Mesenchymal stem cell (in vitro differentiated cells and primary cell): ENCODE data around the gene SPOCD1.

Experiments used
- DNase-seq: peaks from one replicate; pipeline ENCODE4 v3.0.0-alpha.2; 2013
- H2AFZ ChIP-seq: one replicate; pipeline ENCODE4 v1.6.1; 2013; ENCODE audit warnings: low read depth, mild to moderate bottlenecking, control low read depth, inconsistent platforms, low read length, moderate library complexity
- H2AK5ac ChIP-seq: 2 replicates; pipeline ENCODE4 v1.6.1; 2013; ENCODE audit warnings: low read length, moderate library complexity, mild to moderate bottlenecking, inconsistent platforms; ENCODE audit not compliant: severe bottlenecking
- H2BK120ac ChIP-seq: one replicate; pipeline ENCODE4 v1.6.1; 2013; ENCODE audit warnings: low read depth, mild to moderate bottlenecking, inconsistent platforms, low read length, moderate library complexity
- H2BK12ac ChIP-seq, 2 experiments: one replicate each; pipeline ENCODE4 v1.6.1; 2013; ENCODE audit warnings: inconsistent platforms in 2 of 2, low read length in 2 of 2, mild to moderate bottlenecking in 2 of 2, moderate library complexity in 2 of 2, control low read depth in 1 of 2
- H2BK15ac ChIP-seq: one replicate; pipeline ENCODE4 v1.6.1; 2013; ENCODE audit warnings: mild to moderate bottlenecking, low read depth, inconsistent platforms; ENCODE audit not compliant: poor library complexity, severe bottlenecking
- H2BK5ac ChIP-seq: 2 replicates; pipeline ENCODE4 v1.6.1; 2013; ENCODE audit warnings: low read depth, mild to moderate bottlenecking, low read length, control low read depth, inconsistent platforms; ENCODE audit not compliant: poor library complexity, severe bottlenecking
- H3K14ac ChIP-seq, 2 experiments: one replicate each; pipeline ENCODE4 v1.6.1; 2013; ENCODE audit warnings: inconsistent platforms in 2 of 2, low read length in 2 of 2, control low read depth in 1 of 2, mild to moderate bottlenecking in 1 of 2, moderate library complexity in 1 of 2
- H3K18ac ChIP-seq, 2 experiments: one replicate each; pipeline ENCODE4 v1.6.1; 2013; ENCODE audit warnings: inconsistent platforms in 2 of 2, low read length in 2 of 2, control low read depth in 1 of 2, low read depth in 1 of 2, mild to moderate bottlenecking in 1 of 2
- H3K23ac ChIP-seq, 2 experiments: one replicate each; pipeline ENCODE4 v1.6.1; 2013; ENCODE audit warnings: inconsistent platforms in 2 of 2, low read length in 2 of 2, mild to moderate bottlenecking in 2 of 2, moderate library complexity in 2 of 2, control low read depth in 1 of 2
- H3K27ac ChIP-seq: 2 replicates; pipeline ENCODE4 v1.5.1; 2013; ENCODE audit warnings: mild to moderate bottlenecking, moderate library complexity, low read length, control low read depth, inconsistent platforms; ENCODE audit not compliant: poor library complexity, severe bottlenecking
- H3K27me3 ChIP-seq, 2 experiments: 2 replicates each; pipeline versions ENCODE4 v1.6.1 to v1.7.0; 2013; ENCODE audit warnings: low read length in 2 of 2, mild to moderate bottlenecking in 2 of 2, moderate library complexity in 2 of 2, control low read depth in 1 of 2, inconsistent platforms in 1 of 2; ENCODE audit not compliant: control insufficient read depth in 1 of 2, insufficient read depth in 1 of 2
- H3K36me3 ChIP-seq, 2 experiments: 2 replicates each; pipeline versions ENCODE4 v1.6.1 to v1.7.0; 2013; ENCODE audit warnings: low read length in 2 of 2, control low read depth in 1 of 2, inconsistent platforms in 1 of 2, low read depth in 1 of 2, mild to moderate bottlenecking in 1 of 2; ENCODE audit not compliant: insufficient read depth in 2 of 2, control insufficient read depth in 1 of 2
- H3K4ac ChIP-seq, 2 experiments: one replicate each; pipeline ENCODE4 v1.6.1; 2013; ENCODE audit warnings: inconsistent platforms in 2 of 2, low read length in 2 of 2, mild to moderate bottlenecking in 2 of 2, moderate library complexity in 2 of 2, control low read depth in 1 of 2, low read depth in 1 of 2
- H3K4me1 ChIP-seq: 2 replicates; pipeline ENCODE4 v1.6.1; 2013; ENCODE audit warnings: low read depth, low read length, control low read depth; ENCODE audit not compliant: control insufficient read depth, insufficient read depth
- H3K4me2 ChIP-seq: 2 replicates; pipeline ENCODE4 v1.6.1; 2013; ENCODE audit warnings: low read length, mild to moderate bottlenecking, inconsistent platforms; ENCODE audit not compliant: poor library complexity, severe bottlenecking
- H3K4me3 ChIP-seq, 2 experiments: 2 replicates each; pipeline versions ENCODE4 v1.5.1 to v1.7.0; 2013; ENCODE audit warnings: low read length in 2 of 2, mild to moderate bottlenecking in 2 of 2, control low read depth in 1 of 2, low read depth in 1 of 2; ENCODE audit not compliant: insufficient read depth in 1 of 2
- H3K79me1 ChIP-seq: replicated peaks from 2 replicates; pipeline ENCODE4 v1.6.1; 2013; ENCODE audit warnings: mild to moderate bottlenecking, control low read depth, low read length, inconsistent platforms; ENCODE audit not compliant: poor library complexity, severe bottlenecking
- H3K9ac ChIP-seq: 2 replicates; pipeline ENCODE4 v1.7.0; 2013; ENCODE audit warnings: mild to moderate bottlenecking, low read length, moderate library complexity
- H3K9me3 ChIP-seq: 2 replicates; pipeline ENCODE4 v1.7.0; 2013; ENCODE audit warnings: mild to moderate bottlenecking, low read length; ENCODE audit not compliant: control insufficient read depth
- H4K8ac ChIP-seq: one replicate; pipeline ENCODE4 v1.6.1; 2013; ENCODE audit warnings: inconsistent platforms, mild to moderate bottlenecking, low read length, moderate library complexity
- H4K91ac ChIP-seq: one replicate; pipeline ENCODE4 v1.6.1; 2013; ENCODE audit warnings: mild to moderate bottlenecking, low read length, inconsistent platforms
- WGBS: methylation state at CpG from one replicate; pipeline ENCODE4 v1.1.7; 2013; ENCODE audit warnings: mixed read lengths; 5-methylcytosine and 5-hydroxymethylcytosine counted together

The SPOCD1 gene

GRCh38 chr1:31762323-31762722 lies 53.5 kb downstream of the SPOCD1 start:
- peak overlapping the region; percentile 62 for H2AK5ac ChIP-seq
- WGBS: 45% methylated on average over 7 of the region's 7 CpGs
- no peak overlapping the region for H2BK5ac ChIP-seq
- H4K8ac ChIP-seq: no peak overlapping the region
- no peak overlapping the region for H3K27ac ChIP-seq
- H2BK15ac ChIP-seq: no peak overlapping the region
- no peaks in the 10 kb centered on the region for H3K36me3 ChIP-seq
- H3K18ac ChIP-seq: peak overlapping the region; percentile 19 to 67
- H2AFZ ChIP-seq: no peak overlapping the region
- H3K4ac ChIP-seq: no peak overlapping the region
- no peak overlapping the region for H2BK120ac ChIP-seq
- peak overlapping the region; percentile 94 for H3K4me2 ChIP-seq
- no peak overlapping the region for H3K14ac ChIP-seq
- peaks cover 17 to 18% of the 10 kb centered on the region in 2 experiments for H3K27me3 ChIP-seq
- peak overlapping the region; percentile 11 for H3K9ac ChIP-seq
- H3K4me3 ChIP-seq: peak overlapping the region in 1 of 2 experiments; percentile 81
- H4K91ac ChIP-seq: peak overlapping the region; percentile 28
- peak overlapping the region in 1 of 2 experiments; percentile 17 for H2BK12ac ChIP-seq
- no peaks in the 10 kb centered on the region for H3K9me3 ChIP-seq
- H3K4me1 ChIP-seq: peaks cover 59% of the 10 kb centered on the region
- DNase-seq: no peak
- H3K23ac ChIP-seq: no peak overlapping the region
- H3K79me1 ChIP-seq: no peaks in the 10 kb centered on the region

GRCh38 chr1:31761883-31762282 lies 53.9 kb downstream of the SPOCD1 start:
- no peak overlapping the region for H2BK15ac ChIP-seq
- peak overlapping the region in 1 of 2 experiments; percentile 17 for H2BK12ac ChIP-seq
- peak overlapping the region; percentile 62 for H2AK5ac ChIP-seq
- H3K4me2 ChIP-seq: no peak overlapping the region
- H3K18ac ChIP-seq: peak overlapping the region; percentile 19 to 67
- H3K4me1 ChIP-seq: peaks cover 55% of the 10 kb centered on the region
- no peak overlapping the region for H3K14ac ChIP-seq
- no peak overlapping the region for H2AFZ ChIP-seq
- no peak overlapping the region for H4K8ac ChIP-seq
- no peak overlapping the region for H2BK120ac ChIP-seq
- peak overlapping the region; percentile 88 for H3K9ac ChIP-seq
- H3K27ac ChIP-seq: no peak overlapping the region
- no peak overlapping the region for H3K4ac ChIP-seq
- peaks cover 14 to 17% of the 10 kb centered on the region in 2 experiments for H3K27me3 ChIP-seq
- no peaks in the 10 kb centered on the region for H3K79me1 ChIP-seq
- peak; percentile 85 for DNase-seq
- no peak overlapping the region for H3K23ac ChIP-seq
- no peaks in the 10 kb centered on the region for H3K9me3 ChIP-seq
- H4K91ac ChIP-seq: peak overlapping the region; percentile 28
- no peak overlapping the region for H2BK5ac ChIP-seq
- H3K36me3 ChIP-seq: no peaks in the 10 kb centered on the region
- WGBS: no CpG with 5 or more reads among the region's 6 CpGs
- H3K4me3 ChIP-seq: peak overlapping the region in 1 of 2 experiments; percentile 78

- peak overlapping the region; percentile 91 for H4K91ac ChIP-seq
- peak overlapping the region; percentile 90 to 95 for H3K18ac ChIP-seq
- DNase-seq: peak; percentile 83
- H2AK5ac ChIP-seq: peak overlapping the region; percentile 47
- peaks cover 0 to 9% of the 10 kb centered on the region in 2 experiments for H3K36me3 ChIP-seq
- H4K8ac ChIP-seq: peak overlapping the region; percentile 73
- H3K9me3 ChIP-seq: no peaks in the 10 kb centered on the region
- H3K4me3 ChIP-seq: peak overlapping the region; percentile 59 to 78
- H3K27ac ChIP-seq: peak overlapping the region; percentile 36
- peak overlapping the region; percentile 30 to 90 for H2BK12ac ChIP-seq
- no peak overlapping the region for H3K23ac ChIP-seq
- H2BK15ac ChIP-seq: no peak overlapping the region
- peak overlapping the region; percentile 88 for H3K9ac ChIP-seq
- no peak overlapping the region for H3K14ac ChIP-seq
- peak overlapping the region in 1 of 2 experiments; percentile 45 for H3K4ac ChIP-seq
- peaks cover 7 to 17% of the 10 kb centered on the region in 2 experiments for H3K27me3 ChIP-seq
- no peaks in the 10 kb centered on the region for H3K79me1 ChIP-seq
- peak overlapping the region; percentile 77 for H2BK120ac ChIP-seq
- peaks cover 48% of the 10 kb centered on the region for H3K4me1 ChIP-seq
- no peak overlapping the region for H2BK5ac ChIP-seq
- WGBS: 2% methylated on average over 59 of the region's 63 CpGs
- peak overlapping the region; percentile 66 for H3K4me2 ChIP-seq
- peak overlapping the region; percentile 62 for H2AFZ ChIP-seq
Observed at GRCh38 chr1:31760471-31761470, 55.1 kb downstream of the SPOCD1 start.
